Skin epidermis (tissue), 12 donors: Measurements from ENCODE around the gene SDE2.
"Not testable (repeated sequence)": the region's sequence is repeated elsewhere in the genome, so short reads cannot be mapped to it uniquely, and the experiment has no call there.

ENCODE experiments used
- H3K27ac ChIP-seq, 21 experiments: fragments of 200-600 bp; sonication (generic) in 11 of 21; one replicate each; pipeline ENCODE4 v1.5.0; 2020; ENCODE audit warnings: mild to moderate bottlenecking in 3 of 21, inconsistent platforms in 2 of 21, moderate library complexity in 2 of 21
- H3K4me3 ChIP-seq, 7 experiments: fragments of 200-600 bp; sonication (generic) in 2 of 7; one replicate each; pipeline ENCODE4 v1.5.0; 2020; ENCODE audit warnings: inconsistent platforms in 2 of 7, mild to moderate bottlenecking in 2 of 7, moderate library complexity in 1 of 7

The SDE2 gene

GRCh38 chr1:225981714-225982113, 17.4 kb downstream of the SDE2 start:
- Histone ChIP-seq H3K4me3 (no peak overlapping the region), H3K27ac (no peak overlapping the region)

- Histone ChIP-seq H3K27ac (no peak overlapping the region), H3K4me3 (no peak overlapping the region)
Observed at GRCh38 chr1:225980005-225980836, 18.9 kb downstream of the SDE2 start.

- Histone ChIP-seq H3K27ac (no peak overlapping the region), H3K4me3 (no peak overlapping the region)
Observed at GRCh38 chr1:225979421-225979820, 19.7 kb downstream of the SDE2 start.

- no peak overlapping the region for H3K4me3 ChIP-seq
Observed at GRCh38 chr1:225977937-225978748, 21.0 kb downstream of the SDE2 start.

GRCh38 chr1:225975146-225975545, 24.0 kb downstream of the SDE2 start:
- not testable (repeated sequence) for H3K4me3 ChIP-seq

More at GRCh38 chr1:225977937-225978748, 21.0 kb downstream of the SDE2 start:
- no peak overlapping the region for H3K27ac ChIP-seq

GRCh38 chr1:225974454-225974853, 24.7 kb downstream of the SDE2 start:
- Histone ChIP-seq H3K27ac (no peak overlapping the region), H3K4me3 (no peak overlapping the region)

More at GRCh38 chr1:225975146-225975545, 24.0 kb downstream of the SDE2 start:
- not testable (repeated sequence) for H3K27ac ChIP-seq

- Histone ChIP-seq H3K27ac (no peak overlapping the region), H3K4me3 (no peak overlapping the region)
Observed at GRCh38 chr1:225973158-225973557, 26.0 kb downstream of the SDE2 start.

- Histone ChIP-seq H3K4me3 (no peak overlapping the region), H3K27ac (no peak overlapping the region)
Observed at GRCh38 chr1:225972344-225973152, 26.6 kb downstream of the SDE2 start.

GRCh38 chr1:225970592-225971157, 28.5 kb downstream of the SDE2 start:
- H3K27ac ChIP-seq = not testable (repeated sequence)

GRCh38 chr1:225969751-225970150, 29.4 kb downstream of the SDE2 start:
- not testable (repeated sequence) for H3K4me3 ChIP-seq, H3K27ac ChIP-seq

More at GRCh38 chr1:225970592-225971157, 28.5 kb downstream of the SDE2 start:
- not testable (repeated sequence) for H3K4me3 ChIP-seq

- H3K27ac ChIP-seq = no peak overlapping the region
- no peak overlapping the region for H3K4me3 ChIP-seq
Observed at GRCh38 chr1:225965231-225965630, 33.9 kb downstream of the SDE2 start.

GRCh38 chr1:225963735-225964530, 35.2 kb downstream of the SDE2 start:
- Histone ChIP-seq H3K4me3 (no peak overlapping the region), H3K27ac (no peak overlapping the region)

GRCh38 chr1:225962440-225962975, 36.6 kb downstream of the SDE2 start:
- Histone ChIP-seq H3K27ac (no peak overlapping the region), H3K4me3 (no peak overlapping the region)

- no peak overlapping the region for H3K27ac ChIP-seq
- H3K4me3 ChIP-seq = no peak overlapping the region
Observed at GRCh38 chr1:225961659-225962439, 37.3 kb downstream of the SDE2 start.

GRCh38 chr1:225958041-225958440, 41.1 kb downstream of the SDE2 start:
- Histone ChIP-seq H3K27ac (no peak overlapping the region), H3K4me3 (no peak overlapping the region)

GRCh38 chr1:225954753-225955152, 44.4 kb downstream of the SDE2 start:
- no peak overlapping the region for H3K27ac ChIP-seq
- H3K4me3 ChIP-seq = no peak overlapping the region

GRCh38 chr1:225953315-225953714, 45.8 kb downstream of the SDE2 start:
- no peak overlapping the region for H3K27ac ChIP-seq
- no peak overlapping the region for H3K4me3 ChIP-seq
